ENCODE measurements around the gene SPTLC1. TPM values are rescaled to one million over a fixed set of nuclear protein-coding genes. Genes with fewer than 3 reads are reported as not detected.
"Not testable (repeated sequence)": the region's sequence is repeated elsewhere in the genome, so short reads cannot be mapped to it uniquely, and the experiment has no call there.

Gene SPTLC1
- total and polyA plus RNA-seq, 5 donors from 2014 or later = 44.0 to 51.2 (median 48.3) TPM

DNA sequence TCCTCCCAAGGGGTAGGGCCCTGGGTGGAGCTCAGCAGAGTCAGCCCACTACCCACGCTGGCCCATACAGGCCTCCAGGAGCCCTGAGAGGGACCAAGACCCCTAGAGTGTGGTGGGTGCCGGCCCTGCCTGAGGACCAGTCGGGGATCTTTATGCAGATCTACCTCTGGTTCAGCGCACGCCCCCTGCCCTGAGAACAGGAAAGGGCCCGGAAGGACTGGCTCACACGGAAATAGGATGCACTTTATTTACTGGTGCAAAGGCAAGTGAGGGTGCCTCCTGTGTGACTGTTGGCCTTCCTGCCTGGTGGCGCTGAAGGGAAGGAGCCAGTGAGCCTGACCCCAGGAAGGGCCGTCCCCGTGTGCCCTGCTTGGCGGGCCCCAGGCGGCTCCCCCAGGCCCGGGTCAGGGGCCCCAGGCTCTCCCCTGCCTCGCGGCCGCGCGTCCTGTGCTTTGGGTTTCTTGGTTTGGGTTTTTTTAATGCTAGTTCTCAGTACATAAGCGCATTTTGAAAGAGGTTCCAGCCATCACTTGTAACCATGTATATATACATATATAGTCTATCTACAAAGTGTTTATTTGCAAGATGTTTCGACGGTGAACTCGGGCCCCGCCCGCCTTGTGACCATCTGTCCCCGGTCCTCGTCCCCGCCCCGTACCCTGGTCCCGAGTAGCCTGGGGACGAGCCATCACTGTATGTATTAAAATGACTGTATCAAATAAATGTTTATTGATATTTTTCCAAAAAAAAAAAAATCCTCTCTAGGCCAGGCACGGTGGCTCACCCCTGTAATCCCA is 88.8 kb downstream of the SPTLC1 start:
- peaks cover 4% of the 10 kb centered on the region for H3K27me3 Mint-ChIP-seq
- H3K4me3 ChIP-seq (ENCODE audit: low read depth, low read length) = no peak overlapping the region
- H3K4me1 Mint-ChIP-seq = no peaks in the 10 kb centered on the region
- peaks cover 7% of the 10 kb centered on the region for H3K36me3 ChIP-seq (ENCODE audit: control insufficient read depth, insufficient read depth, low read length)
- no peak for ATAC-seq (ENCODE audit: low read depth in 2 of 2)
- H3K27ac Mint-ChIP-seq = no peak overlapping the region
- H3K36me3 Mint-ChIP-seq = peaks cover 16% of the 10 kb centered on the region
- H3K27me3 ChIP-seq (ENCODE audit: control insufficient read depth, insufficient read depth, low read length) = no peaks in the 10 kb centered on the region
- H3K4me1 ChIP-seq (ENCODE audit: control insufficient read depth, insufficient read depth, low read length, poor library complexity, severe bottlenecking) = no peaks in the 10 kb centered on the region
- DNase-seq = no peak
- no peaks in the 10 kb centered on the region for H3K9me3 ChIP-seq (ENCODE audit: control insufficient read depth in 2 of 2, low read length in 2 of 2)
- peaks cover 0 to 9% (median 4%) of the 10 kb centered on the region in 7 donors for H3K9me3 Mint-ChIP-seq
- H3K4me3 Mint-ChIP-seq = no peak overlapping the region
- H3K27ac ChIP-seq (ENCODE audit: insufficient read depth, low read length, poor library complexity, severe bottlenecking) = no peak overlapping the region

DNA sequence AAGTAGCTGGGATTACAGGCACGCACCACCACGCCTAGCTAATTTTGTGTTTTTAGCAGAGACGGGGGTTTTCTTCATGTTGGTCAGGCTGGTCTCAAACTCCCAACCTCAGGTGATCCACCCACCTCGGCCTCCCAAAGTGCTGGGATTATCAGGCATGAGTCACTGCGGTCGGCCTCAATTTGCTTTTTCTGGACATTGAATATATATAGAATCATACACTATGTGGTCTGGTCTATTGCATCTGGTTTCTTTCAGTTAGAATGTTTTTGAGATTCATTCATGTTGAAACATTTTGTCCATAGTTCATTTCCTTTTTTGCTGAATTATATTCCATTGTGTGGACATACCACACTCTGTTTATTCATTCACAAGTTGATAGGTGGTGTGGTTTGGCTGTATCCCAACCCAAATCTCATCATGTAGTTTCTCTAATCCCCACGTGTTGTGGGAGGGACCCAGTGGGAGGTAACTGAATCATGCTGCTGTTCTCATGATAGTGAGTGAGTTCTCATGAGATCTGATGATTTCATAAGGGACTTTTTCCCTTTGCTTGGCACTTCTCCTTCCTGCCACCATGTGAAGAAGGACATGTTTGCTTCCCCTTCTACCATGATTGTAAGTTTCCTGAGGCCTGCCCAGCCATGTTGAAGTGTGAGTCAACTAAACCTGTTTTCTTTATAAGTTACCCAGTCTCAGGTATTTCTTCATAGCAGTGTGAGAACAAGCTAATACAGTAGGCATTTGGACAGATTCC is 93.2 kb downstream of the SPTLC1 start:
- H3K27me3 Mint-ChIP-seq = peaks cover 16% of the 10 kb centered on the region
- not testable (repeated sequence) for H3K36me3 Mint-ChIP-seq; ATAC-seq (ENCODE audit: low read depth in 2 of 2)

DNA sequence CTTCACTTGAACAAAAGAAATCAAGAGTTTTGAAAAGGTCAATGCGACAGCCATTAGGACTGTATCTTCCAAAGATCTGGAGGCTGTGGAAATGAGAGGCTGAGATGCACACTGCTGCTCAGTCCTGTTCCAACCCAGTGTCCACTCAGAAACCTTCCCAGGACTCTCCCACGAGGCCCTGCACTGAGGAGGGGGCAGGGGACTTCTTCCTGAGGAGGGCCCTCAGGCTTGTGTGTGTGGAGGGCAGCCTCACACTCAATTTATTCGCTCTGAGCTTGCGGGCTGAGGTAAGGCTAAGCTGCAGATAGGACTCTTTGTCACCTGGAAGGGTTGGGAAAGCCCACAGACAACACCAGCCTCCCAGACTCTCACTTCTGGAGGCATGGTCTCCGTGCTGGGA is 95.6 kb downstream of the SPTLC1 start:
- H3K9me3 ChIP-seq (ENCODE audit: control insufficient read depth in 2 of 2, low read length in 2 of 2) = peaks cover 0 to 4% of the 10 kb centered on the region in 2 experiments
- H3K4me1 Mint-ChIP-seq = no peaks in the 10 kb centered on the region
- H3K27ac ChIP-seq (ENCODE audit: insufficient read depth, low read length, poor library complexity, severe bottlenecking) = no peak overlapping the region
- no peak overlapping the region for H3K4me3 Mint-ChIP-seq
- H3K27me3 ChIP-seq (ENCODE audit: control insufficient read depth, insufficient read depth, low read length) = no peaks in the 10 kb centered on the region
- H3K9me3 Mint-ChIP-seq = peaks cover 0 to 13% (median 7%) of the 10 kb centered on the region in 7 donors
- DNase-seq (no peak), ATAC-seq (ENCODE audit: low read depth in 2 of 2) (no peak)
- no peaks in the 10 kb centered on the region for H3K36me3 Mint-ChIP-seq
- no peak overlapping the region for H3K4me3 ChIP-seq (ENCODE audit: low read depth, low read length)
- H3K27ac Mint-ChIP-seq = no peak overlapping the region
- H3K27me3 Mint-ChIP-seq = peaks cover 16% of the 10 kb centered on the region
- no peaks in the 10 kb centered on the region for H3K4me1 ChIP-seq (ENCODE audit: control insufficient read depth, insufficient read depth, low read length, poor library complexity, severe bottlenecking)
- no peaks in the 10 kb centered on the region for H3K36me3 ChIP-seq (ENCODE audit: control insufficient read depth, insufficient read depth, low read length)

More for the DNA sequence above, 93.2 kb downstream of the SPTLC1 start:
- H3K27ac Mint-ChIP-seq; H3K9me3 ChIP-seq (ENCODE audit: control insufficient read depth in 2 of 2, low read length in 2 of 2); H3K27me3 ChIP-seq (ENCODE audit: control insufficient read depth, insufficient read depth, low read length); H3K4me3 Mint-ChIP-seq; H3K27ac ChIP-seq (ENCODE audit: insufficient read depth, low read length, poor library complexity, severe bottlenecking); H3K36me3 ChIP-seq (ENCODE audit: control insufficient read depth, insufficient read depth, low read length); H3K4me1 Mint-ChIP-seq; DNase-seq; H3K4me3 ChIP-seq (ENCODE audit: low read depth, low read length); H3K4me1 ChIP-seq (ENCODE audit: control insufficient read depth, insufficient read depth, low read length, poor library complexity, severe bottlenecking): not testable (repeated sequence)
- H3K9me3 Mint-ChIP-seq = peaks cover 0 to 11% (median 5%) of the 10 kb centered on the region in 7 donors

DNA sequence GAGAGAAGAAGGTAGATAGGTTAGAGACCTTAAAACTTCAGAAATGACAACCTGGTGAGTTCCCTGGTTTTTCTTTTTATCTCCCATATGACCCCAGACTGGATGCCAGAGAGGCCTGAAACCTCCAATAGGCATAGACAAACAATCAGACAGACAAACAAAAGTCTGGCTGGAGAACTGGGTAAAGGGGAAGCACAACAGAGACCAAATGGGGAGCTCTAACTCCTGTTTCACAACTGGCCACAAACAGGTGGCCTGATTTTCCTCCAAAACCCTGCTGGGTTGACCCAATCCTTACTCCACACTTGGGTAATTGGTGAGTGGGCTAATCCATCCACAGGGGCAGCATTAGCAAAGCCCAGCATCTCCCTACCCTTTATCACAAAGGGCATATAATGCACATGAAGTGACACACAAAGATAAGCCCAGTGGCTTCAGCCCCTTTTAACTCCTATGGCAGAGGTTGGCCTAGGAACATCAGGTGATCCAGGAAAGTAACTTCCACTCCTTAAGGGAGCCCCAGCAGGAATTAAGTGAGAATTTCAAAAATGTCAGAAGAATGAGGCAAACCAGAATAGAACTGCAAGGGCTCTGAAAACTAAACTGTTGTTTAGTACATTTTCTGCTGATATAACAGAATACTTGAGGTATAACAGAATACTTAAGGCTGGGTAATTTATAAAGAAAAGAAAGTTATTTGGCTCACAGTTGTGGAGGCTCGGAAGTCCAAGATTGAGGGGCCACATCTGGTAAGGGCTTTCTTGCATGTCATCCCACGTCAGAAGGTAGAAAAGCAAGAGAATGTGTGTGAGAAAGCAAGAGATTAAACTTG is 104.3 kb downstream of the SPTLC1 start:
- DNase-seq (no peak), ATAC-seq (ENCODE audit: low read depth in 2 of 2) (no peak)
- peaks cover 0 to 9% (median 1%) of the 10 kb centered on the region in 7 donors for H3K9me3 Mint-ChIP-seq
- no peaks in the 10 kb centered on the region for H3K27me3 ChIP-seq (ENCODE audit: control insufficient read depth, insufficient read depth, low read length)
- H3K4me1 Mint-ChIP-seq = no peaks in the 10 kb centered on the region
- H3K4me1 ChIP-seq (ENCODE audit: control insufficient read depth, insufficient read depth, low read length, poor library complexity, severe bottlenecking) = no peaks in the 10 kb centered on the region
- H3K27me3 Mint-ChIP-seq = peaks cover 18% of the 10 kb centered on the region
- no peak overlapping the region for H3K27ac ChIP-seq (ENCODE audit: insufficient read depth, low read length, poor library complexity, severe bottlenecking)
- no peaks in the 10 kb centered on the region for H3K36me3 ChIP-seq (ENCODE audit: control insufficient read depth, insufficient read depth, low read length)
- no peak overlapping the region for H3K27ac Mint-ChIP-seq
- H3K36me3 Mint-ChIP-seq = no peaks in the 10 kb centered on the region
- no peak overlapping the region for H3K4me3 ChIP-seq (ENCODE audit: low read depth, low read length)
- peaks cover 0 to 7% of the 10 kb centered on the region in 2 experiments for H3K9me3 ChIP-seq (ENCODE audit: control insufficient read depth in 2 of 2, low read length in 2 of 2)
- H3K4me3 Mint-ChIP-seq = no peak overlapping the region

DNA sequence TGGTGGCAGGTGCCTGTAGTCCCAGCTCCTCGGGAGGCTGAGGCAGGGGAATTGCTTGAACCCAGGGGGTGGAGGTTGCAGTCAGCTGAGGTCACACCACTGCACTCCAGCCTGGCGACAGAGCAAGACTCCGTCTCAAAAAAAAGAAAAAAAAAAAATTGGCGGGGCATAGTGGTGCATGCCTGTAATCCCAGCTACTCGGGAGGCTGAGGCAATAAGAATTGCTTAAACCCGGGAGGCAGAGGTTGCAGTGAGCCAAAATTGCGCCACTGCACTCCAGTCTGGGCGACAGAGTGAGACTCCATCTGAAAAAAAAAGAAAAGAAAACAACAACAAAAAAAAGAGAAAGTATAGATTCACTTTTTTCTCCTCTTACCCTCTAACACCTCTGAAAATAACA is 105.0 kb downstream of the SPTLC1 start:
- not testable (repeated sequence) for H3K36me3 Mint-ChIP-seq; H3K27ac ChIP-seq (ENCODE audit: insufficient read depth, low read length, poor library complexity, severe bottlenecking); H3K4me3 ChIP-seq (ENCODE audit: low read depth, low read length); H3K27ac Mint-ChIP-seq; H3K27me3 ChIP-seq (ENCODE audit: control insufficient read depth, insufficient read depth, low read length); DNase-seq; H3K4me3 Mint-ChIP-seq; H3K9me3 Mint-ChIP-seq; H3K4me1 ChIP-seq (ENCODE audit: control insufficient read depth, insufficient read depth, low read length, poor library complexity, severe bottlenecking); H3K9me3 ChIP-seq (ENCODE audit: control insufficient read depth in 2 of 2, low read length in 2 of 2); H3K36me3 ChIP-seq (ENCODE audit: control insufficient read depth, insufficient read depth, low read length); H3K4me1 Mint-ChIP-seq; ATAC-seq (ENCODE audit: low read depth in 2 of 2)
- H3K27me3 Mint-ChIP-seq = peaks cover 18% of the 10 kb centered on the region

DNA sequence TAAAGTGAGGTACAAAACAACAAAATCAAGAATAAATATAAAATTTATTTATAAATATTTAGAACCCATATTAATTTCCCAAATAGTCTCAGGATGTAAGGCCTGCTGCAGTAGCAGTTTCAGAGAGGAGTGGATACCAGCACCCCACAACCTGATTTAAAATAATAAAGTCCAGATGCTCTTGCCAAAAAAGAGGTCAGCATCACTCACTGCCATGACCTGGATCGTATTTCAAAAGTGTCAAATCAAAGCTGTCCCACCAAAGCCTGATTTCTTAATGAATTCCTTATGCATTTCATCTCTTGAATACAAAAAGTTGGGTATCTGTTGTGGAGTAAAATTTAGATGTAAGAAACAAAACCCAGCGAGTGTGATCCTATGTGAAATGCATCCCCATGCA is 107.2 kb downstream of the SPTLC1 start:
- Histone ChIP-seq H3K27ac (ENCODE audit: insufficient read depth, low read length, poor library complexity, severe bottlenecking) (no peak overlapping the region), H3K27me3 (ENCODE audit: control insufficient read depth, insufficient read depth, low read length) (no peaks in the 10 kb centered on the region), H3K9me3 (ENCODE audit: control insufficient read depth in 2 of 2, low read length in 2 of 2) (no peaks in the 10 kb centered on the region), H3K4me1 (ENCODE audit: control insufficient read depth, insufficient read depth, low read length, poor library complexity, severe bottlenecking) (no peaks in the 10 kb centered on the region), H3K4me3 (ENCODE audit: low read depth, low read length) (no peak overlapping the region), H3K36me3 (ENCODE audit: control insufficient read depth, insufficient read depth, low read length) (no peaks in the 10 kb centered on the region)
- Mint-ChIP-seq H3K27me3 (peaks cover 7% of the 10 kb centered on the region), H3K4me1 (no peaks in the 10 kb centered on the region), H3K27ac (no peak overlapping the region), H3K9me3 (peaks cover 0 to 6% (median 0%) of the 10 kb centered on the region in 7 donors), H3K4me3 (no peak overlapping the region), H3K36me3 (no peaks in the 10 kb centered on the region)
- ATAC-seq (ENCODE audit: low read depth in 2 of 2) = no peak
- DNase-seq = no peak

DNA sequence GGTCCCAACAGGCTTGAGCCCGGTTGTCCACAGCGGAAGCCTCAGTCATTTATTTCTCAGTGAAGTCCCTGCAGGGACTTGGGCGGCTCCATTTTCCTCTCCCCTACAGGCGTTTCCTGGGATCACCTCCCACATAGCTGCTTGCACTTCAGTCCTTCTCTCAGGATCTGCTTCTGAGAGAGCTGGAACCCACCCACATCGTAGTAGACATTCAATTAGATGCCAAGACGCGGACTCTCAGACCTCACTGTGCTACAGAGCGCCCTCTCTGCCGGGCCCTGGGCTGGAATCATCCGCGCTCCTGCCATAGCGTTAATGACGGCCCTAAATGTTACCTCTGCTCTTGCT is 111.2 kb downstream of the SPTLC1 start:
- H3K4me3 Mint-ChIP-seq = no peak overlapping the region
- DNase-seq = no peak
- no peak for ATAC-seq (ENCODE audit: low read depth in 2 of 2)
- no peaks in the 10 kb centered on the region for H3K4me1 Mint-ChIP-seq
- no peaks in the 10 kb centered on the region for H3K36me3 Mint-ChIP-seq
- Histone ChIP-seq H3K27me3 (ENCODE audit: control insufficient read depth, insufficient read depth, low read length) (no peaks in the 10 kb centered on the region), H3K36me3 (ENCODE audit: control insufficient read depth, insufficient read depth, low read length) (no peaks in the 10 kb centered on the region), H3K4me1 (ENCODE audit: control insufficient read depth, insufficient read depth, low read length, poor library complexity, severe bottlenecking) (no peaks in the 10 kb centered on the region), H3K9me3 (ENCODE audit: control insufficient read depth in 2 of 2, low read length in 2 of 2) (no peaks in the 10 kb centered on the region), H3K27ac (ENCODE audit: insufficient read depth, low read length, poor library complexity, severe bottlenecking) (no peak overlapping the region), H3K4me3 (ENCODE audit: low read depth, low read length) (no peak overlapping the region)
- no peak overlapping the region for H3K27ac Mint-ChIP-seq
- peaks cover 8% of the 10 kb centered on the region for H3K27me3 Mint-ChIP-seq
- peaks cover 0 to 6% (median 0%) of the 10 kb centered on the region in 7 donors for H3K9me3 Mint-ChIP-seq

Data from CD4-positive, CD25-positive, alpha-beta regulatory T cell (primary cell).